Kidney (tissue), 14 donors: ENCODE data around the gene KLF1. TPM values are rescaled to one million over a fixed set of nuclear protein-coding genes. Genes with fewer than 3 reads are reported as not detected.

Experiments
- DNase-seq, 5 donors: peaks; one replicate each; pipeline ENCODE4 v3.0.0-alpha.2; 2013 to 2020
- FAIRE-seq: peaks from 2 replicates; lab custom pipeline; 2012; peaks lifted over from hg19 to GRCh38; lab: Jason Lieb, UNC
- H3K27ac ChIP-seq, 2 donors: one replicate each; pipeline ENCODE4 v1.7.0; 2013; ENCODE audit warnings: low read depth in 2 of 2, low read length in 2 of 2, inconsistent platforms in 1 of 2
- H3K27me3 ChIP-seq: one replicate; pipeline ENCODE4 v1.7.1; 2013; ENCODE audit warnings: low read length, inconsistent platforms; ENCODE audit not compliant: control insufficient read depth, insufficient read depth
- H3K36me3 ChIP-seq, 3 donors: one replicate each; pipeline versions ENCODE4 v1.7.0 to v1.7.1; 2013; ENCODE audit warnings: low read length in 3 of 3, control low read depth in 1 of 3, inconsistent platforms in 1 of 3; ENCODE audit not compliant: insufficient read depth in 3 of 3, control insufficient read depth in 2 of 3
- H3K4me1 ChIP-seq, 3 donors: one replicate each; pipeline versions ENCODE4 v1.7.0 to v1.7.1; 2013; ENCODE audit warnings: low read length in 3 of 3, inconsistent platforms in 1 of 3, low read depth in 1 of 3; ENCODE audit not compliant: control insufficient read depth in 2 of 3, insufficient read depth in 2 of 3
- H3K4me3 ChIP-seq, 3 donors: one replicate each; pipeline versions ENCODE4 v1.7.0 to v1.8.1; 2013; ENCODE audit warnings: low read length in 3 of 3, control low read depth in 1 of 3, inconsistent platforms in 1 of 3
- H3K9ac ChIP-seq, 3 donors: one replicate each; pipeline versions ENCODE4 v1.7.0 to v1.7.1; 2013; ENCODE audit warnings: low read length in 3 of 3, control low read depth in 1 of 3, inconsistent platforms in 1 of 3
- H3K9me3 ChIP-seq, 3 donors: one replicate each; pipeline versions ENCODE4 v1.7.0 to v1.7.1; 2013; ENCODE audit warnings: low read length in 3 of 3, control low read depth in 1 of 3, inconsistent platforms in 1 of 3; ENCODE audit not compliant: control insufficient read depth in 2 of 3, insufficient read depth in 1 of 3
- intact Hi-C: fragments of 100-400 bp; cut with DNase I; formaldehyde crosslinking; loops from one replicate; pipeline ENCODE4 v1.11.1; 2022
- microRNA-seq: library from miRNA; unstranded; fragments of <30 nt; microRNA quantifications from one replicate; pipeline ENCODE4 v1.2.0, GENCODE V29; 2020
- polyA plus RNA-seq: library from polyadenylated mRNA; stranded (reverse); fragments of 350-450 nt; fragmentation: Illumina TruSeq; extraction: RNeasy Lipid Tissue Mini Kit (QIAGEN cat#74804); gene quantifications from one replicate; pipeline ENCODE4 v1.2.3, GENCODE V29; 2014; ENCODE audit warnings: low read depth, low replicate concordance; ENCODE audit not compliant: insufficient read depth
- total RNA-seq: library from RNA; stranded (reverse); fragmentation: NEBNext Ultra II Directional; extraction: Animal tissue kit (Norgen Biotek cat#: 25700); gene quantifications from one replicate; pipeline ENCODE4 v1.2.1, GENCODE V29; 2021
- TF ChIP-seq, protein P1 (sequence below): IDR thresholded peaks from 3 replicates; pipeline ENCODE4 v1.5.1; 2012; ENCODE audit warnings: mild to moderate bottlenecking, moderate library complexity, borderline replicate concordance; ENCODE audit not compliant: insufficient read depth; ENCODE audit errors: extremely low read depth
- donor health status: control.
- donor health status: control.
- donor health status: control.
- donor health status: control.
- donor health status: control.
- donor health status: DM: yes; HTN: yes; CAD: no.
- donor health status: Normal renal cell carcinoma (clear cell type).

KLF1 gene
- total and polyA plus RNA-seq, 2 donors from 2014 or later, result not detected

- no peak for FAIRE-seq
- no peak for DNase-seq
- intact Hi-C loops, result no loop called here
- Histone ChIP-seq H3K4me1 (peaks cover 0 to 5% (median 0%) of the 10 kb centered on the region in 3 donors), H3K36me3 (no peaks in the 10 kb centered on the region), H3K27ac (no peak overlapping the region), H3K9me3 (no peaks in the 10 kb centered on the region), H3K27me3 (peaks cover 45% of the 10 kb centered on the region), H3K9ac (no peak overlapping the region), H3K4me3 (no peak overlapping the region)
- TF ChIP-seq, protein P1, sequence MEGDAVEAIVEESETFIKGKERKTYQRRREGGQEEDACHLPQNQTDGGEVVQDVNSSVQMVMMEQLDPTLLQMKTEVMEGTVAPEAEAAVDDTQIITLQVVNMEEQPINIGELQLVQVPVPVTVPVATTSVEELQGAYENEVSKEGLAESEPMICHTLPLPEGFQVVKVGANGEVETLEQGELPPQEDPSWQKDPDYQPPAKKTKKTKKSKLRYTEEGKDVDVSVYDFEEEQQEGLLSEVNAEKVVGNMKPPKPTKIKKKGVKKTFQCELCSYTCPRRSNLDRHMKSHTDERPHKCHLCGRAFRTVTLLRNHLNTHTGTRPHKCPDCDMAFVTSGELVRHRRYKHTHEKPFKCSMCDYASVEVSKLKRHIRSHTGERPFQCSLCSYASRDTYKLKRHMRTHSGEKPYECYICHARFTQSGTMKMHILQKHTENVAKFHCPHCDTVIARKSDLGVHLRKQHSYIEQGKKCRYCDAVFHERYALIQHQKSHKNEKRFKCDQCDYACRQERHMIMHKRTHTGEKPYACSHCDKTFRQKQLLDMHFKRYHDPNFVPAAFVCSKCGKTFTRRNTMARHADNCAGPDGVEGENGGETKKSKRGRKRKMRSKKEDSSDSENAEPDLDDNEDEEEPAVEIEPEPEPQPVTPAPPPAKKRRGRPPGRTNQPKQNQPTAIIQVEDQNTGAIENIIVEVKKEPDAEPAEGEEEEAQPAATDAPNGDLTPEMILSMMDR, result no peak
Observed at GRCh38 chr19:12836529-12836863, 50.5 kb downstream of the KLF1 start.

- FAIRE-seq, result no peak
- H3K36me3 ChIP-seq, result no peaks in the 10 kb centered on the region
- H3K9ac ChIP-seq, result no peak overlapping the region
- no peak overlapping the region for H3K27ac ChIP-seq
- intact Hi-C loops, result no loop called here
- H3K4me3 ChIP-seq, result no peak overlapping the region
- H3K4me1 ChIP-seq, result peaks cover 0 to 5% (median 0%) of the 10 kb centered on the region in 3 donors
- DNase-seq, result peak in 3 of 5 donors; percentile 17 to 65 (median 47)
- TF ChIP-seq, protein P1, result no peak
- H3K9me3 ChIP-seq, result no peaks in the 10 kb centered on the region
- H3K27me3 ChIP-seq, result peaks cover 45% of the 10 kb centered on the region
Observed at GRCh38 chr19:12834976-12835757, 51.8 kb downstream of the KLF1 start.

DNA sequence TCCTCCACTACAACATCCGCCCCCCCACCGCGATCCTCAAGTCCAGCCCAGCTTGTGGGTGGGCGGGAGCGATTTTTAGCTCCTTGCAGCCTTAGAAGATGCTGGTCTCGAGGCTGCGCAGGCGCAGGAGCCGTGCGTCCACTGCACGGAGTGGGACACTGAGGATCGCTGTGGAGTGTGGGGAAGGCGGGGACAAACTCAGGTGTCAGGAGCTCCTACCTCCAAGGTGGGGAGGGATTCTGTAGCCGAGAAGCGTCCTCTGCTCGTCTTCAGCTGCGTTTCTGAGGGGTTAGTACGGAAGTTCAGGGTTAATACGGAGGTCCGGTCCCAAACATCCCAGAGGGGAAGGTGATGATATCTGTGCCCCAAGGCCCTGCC lies 52.4 kb downstream of the KLF1 start, which contains the start of gene RTBDN:
Gene RTBDN (minus strand): TSS at position 14 of the 378 bp plus-strand sequence. CDS start 4,600 bp downstream, outside the sequence.
- Histone ChIP-seq H3K4me3 (no peak within 1 kb of the TSS), H3K9ac (no peak within 1 kb of the TSS), H3K9me3 (no peaks in the 10 kb centered on the region), H3K4me1 (peaks cover 0 to 5% (median 0%) of the 10 kb centered on the region in 3 donors), H3K27ac (no peak within 1 kb of the TSS), H3K36me3 (no peaks in the 10 kb centered on the region), H3K27me3 (peaks cover 41% of the 10 kb centered on the region)
- TF ChIP-seq, protein P1, result no peak
- intact Hi-C loops, result no loop called here
- peak in 1 of 5 donors; percentile 50 for DNase-seq
- no peak for FAIRE-seq

Small RNAs within 50 kb of the gene (microRNA-seq; reads per million reads assigned to microRNA genes)
- gene MIR5695 (not detected), gene MIR6794 (not detected)

Other genes with a start within 250 kb of the KLF1 start
- gene MAN2B1, start 220.5 kb downstream of the KLF1 start, total RNA-seq, result 90.5 TPM
- 63.9 TPM for gene MAN2B1, start 220.5 kb downstream of the KLF1 start, polyA plus RNA-seq
- gene WDR83, start 220.4 kb downstream of the KLF1 start, total RNA-seq, result 10.5 TPM
- gene WDR83, start 220.4 kb downstream of the KLF1 start, polyA plus RNA-seq, result 21.2 TPM
- 75.9 TPM for gene DHPS, start 205.3 kb downstream of the KLF1 start, total RNA-seq
- gene DHPS, start 205.3 kb downstream of the KLF1 start, polyA plus RNA-seq, result 61.3 TPM
- gene GNG14, start 199.2 kb downstream of the KLF1 start, total RNA-seq, result not detected
- not detected for gene GNG14, start 199.2 kb downstream of the KLF1 start, polyA plus RNA-seq
- 11.4 TPM for gene FBXW9, start 190.6 kb downstream of the KLF1 start, total RNA-seq
- 14.9 TPM for gene FBXW9, start 190.6 kb downstream of the KLF1 start, polyA plus RNA-seq
- gene TNPO2, start 163.3 kb downstream of the KLF1 start, total RNA-seq, result 62.7 TPM
- gene TNPO2, start 163.3 kb downstream of the KLF1 start, polyA plus RNA-seq, result 20.5 TPM
- gene TRIR, start 152.5 kb downstream of the KLF1 start, total RNA-seq, result 135 TPM
- 321 TPM for gene TRIR, start 152.5 kb downstream of the KLF1 start, polyA plus RNA-seq
- 71.3 TPM for gene GET3, start 149.7 kb downstream of the KLF1 start, total RNA-seq
- 132 TPM for gene GET3, start 149.7 kb downstream of the KLF1 start, polyA plus RNA-seq
- gene BEST2, start 135.4 kb downstream of the KLF1 start, total RNA-seq, result not detected
- not detected for gene BEST2, start 135.4 kb downstream of the KLF1 start, polyA plus RNA-seq
- gene HOOK2, start 111.6 kb downstream of the KLF1 start, total RNA-seq, result 58.1 TPM
- gene HOOK2, start 111.6 kb downstream of the KLF1 start, polyA plus RNA-seq, result 41.8 TPM
- gene JUNB, start 95.7 kb downstream of the KLF1 start, total RNA-seq, result 128 TPM
- 142 TPM for gene JUNB, start 95.7 kb downstream of the KLF1 start, polyA plus RNA-seq
- gene PRDX2, start 85.4 kb downstream of the KLF1 start, total RNA-seq, result 171 TPM
- 664 TPM for gene PRDX2, start 85.4 kb downstream of the KLF1 start, polyA plus RNA-seq
- 3.2 TPM for gene THSD8, start 85.1 kb downstream of the KLF1 start, total RNA-seq
- 10.0 TPM for gene THSD8, start 85.1 kb downstream of the KLF1 start, polyA plus RNA-seq
- gene RNASEH2A, start 80.6 kb downstream of the KLF1 start, total RNA-seq, result 7.9 TPM
- 1.3 TPM for gene RNASEH2A, start 80.6 kb downstream of the KLF1 start, polyA plus RNA-seq
- gene RTBDN, start 52.6 kb downstream of the KLF1 start, total RNA-seq, result not detected
- gene RTBDN, start 52.6 kb downstream of the KLF1 start, polyA plus RNA-seq, result not detected
- gene MAST1, start 48.7 kb downstream of the KLF1 start, total RNA-seq, result 0.35 TPM
- gene MAST1, start 48.7 kb downstream of the KLF1 start, polyA plus RNA-seq, result 0.39 TPM
- gene DNASE2, start 5.8 kb downstream of the KLF1 start, total RNA-seq, result 34.7 TPM
- gene DNASE2, start 5.8 kb downstream of the KLF1 start, polyA plus RNA-seq, result 50.9 TPM
- gene GCDH, start 4.0 kb upstream of the KLF1 start, total RNA-seq, result 21.9 TPM
- gene GCDH, start 4.0 kb upstream of the KLF1 start, polyA plus RNA-seq, result 45.6 TPM
- gene SYCE2, start 32.1 kb upstream of the KLF1 start, total RNA-seq, result not detected
- not detected for gene SYCE2, start 32.1 kb upstream of the KLF1 start, polyA plus RNA-seq
- gene FARSA, start 46.5 kb upstream of the KLF1 start, total RNA-seq, result 48.0 TPM
- 58.2 TPM for gene FARSA, start 46.5 kb upstream of the KLF1 start, polyA plus RNA-seq
- gene CALR, start 51.4 kb upstream of the KLF1 start, total RNA-seq, result 1,087 TPM
- 1,037 TPM for gene CALR, start 51.4 kb upstream of the KLF1 start, polyA plus RNA-seq
- gene RAD23A, start 58.7 kb upstream of the KLF1 start, total RNA-seq, result 79.2 TPM
- gene RAD23A, start 58.7 kb upstream of the KLF1 start, polyA plus RNA-seq, result 105 TPM
- gene GADD45GIP1, start 70.0 kb upstream of the KLF1 start, total RNA-seq, result 18.4 TPM
- gene GADD45GIP1, start 70.0 kb upstream of the KLF1 start, polyA plus RNA-seq, result 71.3 TPM
- not detected for gene DAND5, start 82.4 kb upstream of the KLF1 start, total RNA-seq
- gene DAND5, start 82.4 kb upstream of the KLF1 start, polyA plus RNA-seq, result not detected
- gene NFIX, start 108.3 kb upstream of the KLF1 start, total RNA-seq, result 65.0 TPM
- 4.3 TPM for gene NFIX, start 108.3 kb upstream of the KLF1 start, polyA plus RNA-seq
- gene LYL1, start 215.7 kb upstream of the KLF1 start, total RNA-seq, result 13.8 TPM
- 8.5 TPM for gene LYL1, start 215.7 kb upstream of the KLF1 start, polyA plus RNA-seq
- gene TRMT1, start 229.5 kb upstream of the KLF1 start, total RNA-seq, result 40.0 TPM
- gene TRMT1, start 229.5 kb upstream of the KLF1 start, polyA plus RNA-seq, result 22.7 TPM
- 46.1 TPM for gene NACC1, start 231.1 kb upstream of the KLF1 start, total RNA-seq
- gene NACC1, start 231.1 kb upstream of the KLF1 start, polyA plus RNA-seq, result 16.7 TPM